ENCODE data around the gene CD101.
A peak's percentile ranks its signal among the peaks of the same experiment; 100 is the strongest.

Gene CD101

DNA sequence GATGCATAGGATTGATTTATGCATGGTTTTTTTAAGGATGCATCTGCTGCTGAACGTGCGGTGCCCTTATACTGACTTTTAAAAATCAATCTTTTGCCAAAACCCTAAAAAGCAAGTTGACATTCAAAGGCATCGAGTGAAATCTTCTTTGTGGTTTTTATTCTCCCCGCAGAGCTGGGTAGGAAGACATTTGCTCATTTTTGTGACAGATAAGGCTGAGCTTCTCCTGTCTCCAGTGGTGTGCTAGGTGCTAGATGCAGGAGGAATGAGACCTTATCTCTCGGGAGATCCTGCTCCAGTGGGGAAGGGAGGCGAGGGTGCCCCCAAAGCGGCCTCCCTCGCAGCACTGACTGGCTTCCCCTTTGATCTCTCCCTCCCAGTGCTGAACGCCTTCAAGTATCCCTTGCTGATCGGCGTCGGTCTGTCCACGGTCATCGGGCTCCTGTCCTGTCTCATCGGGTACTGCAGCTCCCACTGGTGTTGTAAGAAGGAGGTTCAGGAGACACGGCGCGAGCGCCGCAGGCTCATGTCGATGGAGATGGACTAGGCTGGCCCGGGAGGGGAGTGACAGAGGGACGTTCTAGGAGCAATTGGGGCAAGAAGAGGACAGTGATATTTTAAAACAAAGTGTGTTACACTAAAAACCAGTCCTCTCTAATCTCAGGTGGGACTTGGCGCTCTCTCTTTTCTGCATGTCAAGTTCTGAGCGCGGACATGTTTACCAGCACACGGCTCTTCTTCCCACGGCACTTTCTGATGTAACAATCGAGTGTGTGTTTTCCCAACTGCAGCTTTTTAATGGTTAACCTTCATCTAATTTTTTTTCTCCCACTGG is 14.9 kb upstream of the CD101 start:
- no peak for DNase-seq (ENCODE audit: low read depth, low spot score)

DNA sequence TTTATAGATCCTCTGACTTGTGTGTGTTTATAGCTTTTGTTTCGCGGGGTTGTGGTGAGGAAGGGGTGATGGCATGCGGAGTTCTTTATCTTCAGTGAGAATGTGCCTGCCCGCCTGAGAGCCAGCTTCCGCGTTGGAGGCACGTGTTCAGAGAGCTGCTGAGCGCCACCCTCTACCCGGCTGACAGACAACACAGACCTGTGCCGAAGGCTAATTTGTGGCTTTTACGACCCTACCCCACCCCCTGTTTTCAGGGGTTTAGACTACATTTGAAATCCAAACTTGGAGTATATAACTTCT is 14.4 kb upstream of the CD101 start:
- peak; percentile 48 for DNase-seq (ENCODE audit: low read depth, low spot score)

DNA sequence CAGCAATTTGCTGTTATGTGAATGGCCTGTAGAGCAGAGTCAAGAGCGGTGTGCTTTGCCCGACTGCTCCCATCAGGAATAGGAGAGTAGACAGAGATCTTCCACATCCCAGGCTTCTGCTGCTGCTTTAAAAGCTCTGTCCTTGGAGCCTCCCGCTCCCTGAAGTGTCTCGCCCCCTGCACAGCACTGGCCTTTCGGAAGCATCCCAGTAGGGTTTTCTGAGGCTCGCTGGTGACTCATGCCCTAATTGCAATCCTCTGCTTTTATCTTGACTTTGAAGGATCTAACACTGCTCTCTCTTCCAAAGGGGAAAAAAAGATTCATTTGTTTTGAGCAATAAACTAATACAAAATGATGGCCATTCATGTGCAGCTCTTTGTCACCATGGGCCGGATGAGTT is 13.3 kb upstream of the CD101 start:
- DNase-seq (ENCODE audit: low read depth, low spot score): no peak

DNA sequence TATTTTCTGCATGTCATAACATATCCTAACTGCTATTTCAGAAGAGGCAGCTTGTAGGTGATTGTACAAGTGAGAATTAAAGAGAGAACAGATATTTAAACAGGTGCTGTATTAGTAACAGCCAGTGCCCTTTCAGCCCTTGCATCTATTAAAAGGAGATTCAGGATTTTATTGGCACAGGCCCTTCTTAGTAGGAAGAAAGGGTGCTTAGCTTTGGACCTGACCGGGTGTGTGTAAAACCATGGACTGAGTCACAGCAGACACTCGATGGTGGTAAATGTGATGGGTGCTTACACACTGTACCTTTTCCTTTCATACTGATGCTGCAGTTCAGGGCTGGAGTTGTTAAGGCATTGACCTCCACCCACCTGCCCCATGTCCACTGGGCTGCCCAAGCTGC is 12.7 kb upstream of the CD101 start:
- DNase-seq (ENCODE audit: low read depth, low spot score): no peak

DNA sequence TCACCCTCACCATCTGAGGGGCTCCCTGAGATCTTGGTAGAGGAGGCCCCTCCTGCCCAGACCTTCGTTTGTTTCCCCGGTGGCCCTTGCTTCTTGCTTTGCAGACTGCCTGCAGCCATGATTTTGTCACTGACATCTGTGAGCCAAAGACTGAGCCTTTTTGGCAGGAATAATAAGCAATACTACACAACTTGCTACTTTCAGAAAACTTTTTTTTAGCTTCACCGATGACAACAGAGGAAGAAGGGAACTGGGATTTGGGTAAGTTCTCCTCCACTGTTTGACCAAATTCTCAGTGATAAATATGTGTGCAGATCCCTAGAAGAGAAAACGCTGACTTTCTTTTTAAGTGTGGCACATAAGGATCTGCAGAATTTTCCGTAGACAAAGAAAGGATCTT is 11.7 kb upstream of the CD101 start:
- DNase-seq (ENCODE audit: low read depth, low spot score): no peak

DNA sequence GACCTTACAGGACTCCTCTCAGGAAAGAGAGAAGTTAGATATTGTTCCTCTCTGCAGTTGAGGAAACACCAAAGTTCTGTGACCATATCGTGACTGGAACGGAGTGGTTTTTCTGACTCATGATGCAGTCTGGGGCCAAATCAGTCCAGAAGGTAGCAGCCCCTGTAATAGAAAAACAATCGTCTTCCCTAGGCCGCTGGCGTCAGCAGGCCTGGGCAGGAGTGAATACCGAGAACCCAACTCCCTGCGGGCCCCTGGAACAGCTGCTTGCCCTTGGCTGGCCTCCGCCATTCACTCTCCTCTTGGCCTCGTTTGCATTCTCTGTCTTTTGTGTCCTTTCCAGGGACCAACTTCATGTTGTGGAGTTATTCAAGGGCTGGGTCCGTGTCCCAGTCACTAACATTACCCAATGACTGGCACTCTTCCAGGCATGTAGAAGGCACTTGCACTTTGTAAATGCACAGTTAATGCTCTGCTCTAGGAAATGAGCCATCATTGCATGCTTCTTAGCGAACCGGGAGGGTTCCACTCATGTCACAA is 10.9 kb upstream of the CD101 start:
- no peak for DNase-seq (ENCODE audit: low read depth, low spot score)

DNA sequence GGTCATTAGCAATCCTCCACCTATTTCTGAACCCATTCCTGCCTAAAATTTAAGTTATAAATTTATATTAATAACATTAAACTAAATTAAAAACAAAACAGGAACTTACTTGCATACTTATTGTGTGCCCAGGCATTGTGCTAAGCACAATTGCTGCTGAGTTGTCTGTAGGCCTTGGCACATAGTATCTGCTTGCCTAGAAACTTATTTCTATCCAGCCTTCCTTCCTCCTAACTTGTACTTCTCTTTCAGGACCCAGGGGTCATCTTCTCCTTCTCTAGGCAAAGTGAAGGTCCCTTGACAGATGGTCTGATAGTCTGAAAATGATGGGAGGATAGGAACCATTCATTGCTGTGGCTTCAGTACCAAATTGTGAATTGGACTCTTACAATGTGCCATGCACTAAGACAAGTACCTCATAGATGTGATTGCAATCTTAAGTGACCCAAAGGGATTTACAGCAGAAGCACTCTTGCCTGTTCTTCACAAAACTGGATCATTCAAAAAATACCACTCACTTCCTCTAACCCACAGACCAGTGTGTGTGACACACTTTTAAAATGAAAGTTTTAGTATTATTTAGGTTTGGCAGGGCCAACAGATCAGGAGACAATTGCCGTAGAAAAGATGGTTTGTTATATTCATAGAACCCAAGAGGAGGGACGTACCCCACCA is 10.3 kb upstream of the CD101 start:
- DNase-seq (ENCODE audit: low read depth, low spot score): no peak

DNA sequence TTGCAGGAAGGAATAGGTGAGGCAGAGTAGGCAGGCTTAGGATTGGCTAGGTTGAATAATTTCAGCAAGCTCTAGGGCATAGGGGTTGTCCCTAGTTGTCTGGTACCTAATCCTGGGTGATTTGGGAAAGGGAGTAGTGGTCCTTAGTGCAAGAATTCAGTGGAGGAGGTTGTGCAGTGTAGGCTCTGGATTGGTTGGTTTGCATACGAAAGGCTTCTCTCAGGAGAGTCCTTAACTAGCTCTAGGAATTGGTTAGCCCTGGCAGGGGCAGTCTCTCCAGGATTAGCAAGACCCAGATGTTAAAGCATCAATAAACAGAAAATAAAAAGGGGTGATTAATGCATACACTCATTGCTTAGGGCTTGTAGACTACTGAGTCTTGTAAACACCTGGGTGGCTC is 9.6 kb upstream of the CD101 start:
- DNase-seq (ENCODE audit: low read depth, low spot score): no peak

DNA sequence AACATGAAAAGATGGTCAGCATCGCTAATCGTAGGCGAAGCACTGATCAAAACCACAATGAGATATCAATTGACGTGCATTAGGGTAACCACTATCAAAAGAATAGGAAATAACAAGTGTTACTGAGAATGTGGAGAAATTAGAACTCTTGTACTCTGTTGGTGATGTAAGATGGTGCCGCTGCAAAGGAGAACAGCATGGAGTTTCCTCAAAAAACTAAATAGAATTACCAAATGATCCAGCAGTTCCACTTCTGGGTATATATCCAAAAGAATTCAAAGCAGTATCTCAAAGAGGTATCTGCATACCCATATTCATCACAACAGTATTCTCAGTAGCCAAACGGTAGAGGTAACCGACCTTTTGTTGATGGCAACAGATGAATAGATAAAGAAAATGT is 8.3 kb upstream of the CD101 start:
- no peak for DNase-seq (ENCODE audit: low read depth, low spot score)

DNA sequence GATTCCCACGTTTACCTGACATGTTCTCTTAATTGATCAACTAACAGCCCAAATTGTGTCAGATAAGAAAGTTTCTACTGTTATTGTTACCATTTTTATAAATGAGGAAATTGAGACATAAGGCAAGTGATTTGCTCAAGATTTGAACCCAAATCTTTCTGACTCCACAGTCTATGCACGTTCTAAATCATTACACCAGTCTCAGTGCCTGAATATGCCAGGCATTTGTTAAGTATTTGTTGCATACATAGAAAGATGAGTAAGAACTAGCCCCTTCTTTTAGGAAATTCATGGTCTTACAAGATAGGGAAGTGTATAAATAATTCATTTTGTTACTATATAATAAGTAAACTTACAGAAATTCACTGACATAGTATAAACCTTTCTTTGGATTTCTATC is 7.1 kb upstream of the CD101 start:
- no peak for DNase-seq (ENCODE audit: low read depth, low spot score)

DNA sequence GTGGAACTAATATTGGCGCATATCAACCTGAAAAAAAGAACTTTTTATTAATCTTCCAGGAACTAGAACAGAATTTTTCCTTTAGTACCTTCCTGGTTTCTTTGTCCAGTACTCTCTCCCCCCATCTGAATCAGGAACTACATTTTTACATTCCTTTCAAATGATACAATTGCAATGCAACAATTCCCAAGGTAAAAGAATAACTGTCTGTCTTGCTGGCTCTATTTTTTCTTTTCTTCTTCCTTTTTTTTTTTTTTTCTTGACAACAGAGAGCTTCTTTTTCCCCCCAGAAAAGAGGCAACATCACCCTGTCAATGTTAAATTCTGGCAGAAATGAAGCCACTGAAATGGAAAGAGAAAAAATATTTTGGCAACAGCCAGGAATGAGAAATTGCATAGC is 4.5 kb upstream of the CD101 start:
- DNase-seq (ENCODE audit: low read depth, low spot score): no peak

DNA sequence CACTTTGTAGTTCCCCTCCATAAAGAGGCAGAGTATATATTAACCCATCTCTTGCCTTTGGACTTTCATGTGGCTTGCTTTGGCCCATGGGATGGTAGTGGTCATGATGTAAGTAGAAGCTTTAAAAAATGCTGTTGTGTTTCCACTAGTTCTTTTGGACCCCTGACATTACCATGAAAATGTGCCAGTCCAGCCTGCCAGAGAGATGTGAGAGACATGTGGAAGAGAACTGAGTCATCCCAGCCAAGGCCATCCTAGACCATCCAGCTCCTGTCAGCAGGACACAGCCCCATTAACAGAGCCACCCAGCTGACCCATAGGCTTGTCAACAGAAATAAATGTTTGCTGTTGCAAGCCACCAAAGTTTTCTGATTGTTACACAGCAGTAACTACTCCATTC is 3.9 kb upstream of the CD101 start:
- no peak for DNase-seq (ENCODE audit: low read depth, low spot score)

DNA sequence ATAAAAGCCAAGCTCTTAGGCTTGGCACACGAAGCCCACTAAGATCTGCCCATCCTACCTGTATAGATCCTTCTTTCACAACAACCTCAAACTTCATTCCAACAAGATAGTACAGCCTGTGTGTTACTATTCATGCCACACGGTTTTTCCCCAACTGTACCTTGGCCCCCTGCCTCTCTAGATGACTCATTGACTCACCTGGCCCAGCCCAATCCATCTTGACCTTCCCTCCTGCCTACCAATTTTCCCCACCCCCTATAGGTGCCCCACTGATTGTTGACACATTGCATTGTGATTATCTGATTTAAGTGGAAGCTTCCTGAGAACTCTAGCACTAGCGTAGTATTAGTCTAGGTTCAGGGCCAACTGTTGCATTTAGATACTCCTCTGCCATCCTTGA is 2.0 kb upstream of the CD101 start:
- no peak for DNase-seq (ENCODE audit: low read depth, low spot score)

DNA sequence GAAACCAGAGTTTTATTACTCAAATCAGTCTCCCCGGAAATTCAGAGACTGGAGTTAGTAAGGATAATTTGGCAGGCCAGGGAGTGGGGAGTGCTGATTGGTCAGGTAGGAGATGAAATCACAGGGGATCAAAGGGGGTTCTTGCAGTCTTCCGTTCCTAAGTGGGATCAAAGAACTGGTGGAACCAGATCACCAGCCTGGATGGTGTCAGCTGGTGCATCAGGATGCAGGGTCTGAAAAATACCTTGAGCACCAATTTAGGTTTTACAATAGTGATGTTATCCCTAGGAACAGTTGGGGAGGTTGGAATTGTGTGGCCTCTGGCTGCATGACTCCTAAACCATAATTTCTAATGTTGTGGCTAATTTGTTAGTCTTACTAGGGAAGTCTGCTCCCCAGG is 1.4 kb upstream of the CD101 start:
- no peak for DNase-seq (ENCODE audit: low read depth, low spot score)

DNA sequence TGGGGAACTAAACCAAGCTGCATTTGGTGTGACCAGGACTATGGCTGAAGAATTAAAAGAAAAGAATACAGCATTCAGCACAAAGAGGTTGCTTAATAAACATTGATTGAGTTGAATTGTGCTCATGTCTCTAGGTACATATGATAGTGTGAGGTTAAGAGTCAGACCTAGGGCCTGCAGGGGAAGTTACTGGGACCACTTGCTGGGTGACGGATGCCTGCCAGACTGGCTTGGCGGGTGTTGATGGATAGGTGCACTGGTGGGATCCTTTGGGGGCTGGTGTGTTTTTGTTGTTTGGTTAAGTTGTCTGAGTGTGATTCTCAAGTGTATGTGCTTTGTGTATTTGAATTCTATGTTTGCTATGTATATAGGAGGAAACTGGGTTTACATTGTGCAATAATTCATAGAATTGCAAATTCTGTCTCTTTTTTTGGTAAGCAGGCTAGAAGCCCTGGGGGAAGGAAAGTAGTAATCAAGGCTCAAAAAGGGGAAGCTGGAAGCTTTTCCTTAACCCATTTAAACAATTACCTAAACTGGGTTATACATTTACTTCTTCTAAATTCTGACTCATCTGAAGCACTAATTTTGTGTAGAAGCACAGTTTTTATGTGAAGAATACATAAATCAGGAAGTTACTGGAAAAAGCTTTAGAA is 1.8 kb downstream of the CD101 start:
- no peak for DNase-seq (ENCODE audit: low read depth, low spot score)

DNA sequence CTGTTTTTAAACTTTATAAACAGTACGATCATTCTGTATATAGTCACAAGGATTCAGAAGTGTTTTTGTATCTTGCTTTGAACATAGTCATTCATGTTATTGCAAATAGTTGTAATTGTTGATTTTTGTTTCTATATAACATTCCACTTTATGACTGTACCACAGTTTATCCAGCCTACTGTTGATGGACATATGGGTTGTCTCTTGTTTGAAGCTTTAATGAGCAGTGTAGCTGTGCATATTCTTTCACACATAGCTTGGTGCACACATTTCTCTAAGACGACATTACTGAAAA is 6.1 kb downstream of the CD101 start:
- no peak for DNase-seq (ENCODE audit: low read depth, low spot score)

DNA sequence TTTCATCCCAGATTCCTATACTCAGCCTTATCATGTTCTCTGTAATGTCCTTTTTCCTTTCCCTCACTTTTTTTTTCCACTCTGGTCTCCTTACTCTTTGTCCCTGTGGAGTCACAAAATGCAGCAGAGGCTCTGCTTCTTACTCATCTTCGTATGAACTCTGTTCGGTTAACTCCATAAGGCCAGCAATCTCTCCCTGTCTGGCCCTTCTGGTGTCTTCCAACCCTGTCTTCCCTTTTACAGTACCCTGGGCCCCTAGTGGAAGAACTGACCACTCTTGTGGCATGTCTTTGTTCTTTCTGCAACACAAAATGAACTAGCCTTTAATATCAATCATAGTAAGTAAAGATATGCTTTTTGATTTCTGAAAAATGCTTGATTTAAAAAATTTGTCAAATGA is 7.1 kb downstream of the CD101 start:
- DNase-seq (ENCODE audit: low read depth, low spot score): no peak

DNA sequence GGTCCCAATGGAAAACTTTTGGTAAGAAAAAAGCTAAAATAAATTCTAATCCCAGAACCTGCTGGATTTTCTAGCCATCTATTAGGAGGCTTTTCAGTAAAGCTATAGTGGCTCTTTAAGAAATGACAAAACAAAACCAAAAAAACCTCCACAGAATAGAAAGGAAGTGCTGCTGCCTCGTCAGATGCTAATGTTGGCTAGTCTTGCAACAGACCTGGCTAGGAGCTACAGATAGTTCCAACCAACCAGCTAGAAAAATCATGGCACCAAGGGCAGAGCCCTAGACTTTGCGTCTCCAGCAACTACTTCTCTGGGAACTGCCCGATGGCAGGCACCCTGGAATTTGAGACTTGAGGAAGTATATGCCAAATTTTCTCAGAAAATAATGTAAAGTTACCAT is 7.6 kb downstream of the CD101 start:
- no peak for DNase-seq (ENCODE audit: low read depth, low spot score)

DNA sequence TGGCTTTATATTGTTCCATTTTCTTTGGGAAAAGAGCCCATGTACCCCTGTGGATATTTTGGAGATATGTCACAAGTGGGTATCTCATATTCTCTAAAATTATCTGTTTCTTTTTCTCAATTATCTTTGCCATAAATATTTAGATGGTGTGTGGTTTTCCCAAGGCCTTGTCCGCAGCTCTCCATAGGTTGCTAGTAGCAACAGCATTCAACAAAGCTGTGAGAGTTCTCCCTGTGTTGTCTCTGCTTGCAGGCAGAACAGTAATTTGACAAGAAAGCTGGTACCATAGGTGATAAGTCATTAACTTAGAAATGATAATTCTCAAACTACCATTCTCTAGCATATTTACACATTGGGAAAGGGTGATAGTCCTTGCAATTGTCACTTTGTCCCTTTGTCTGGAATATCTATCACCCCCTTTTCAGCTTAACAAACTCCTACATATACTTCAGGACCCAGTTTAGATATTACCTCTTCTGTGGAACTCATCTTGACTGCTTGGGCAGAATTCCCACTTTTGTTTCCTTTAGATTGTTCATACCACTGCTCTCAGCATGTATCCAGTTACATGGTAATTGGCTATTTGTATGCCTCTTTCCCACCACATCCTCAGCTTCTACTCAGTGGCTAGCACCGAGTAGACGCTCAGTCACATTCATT is 8.9 kb downstream of the CD101 start:
- DNase-seq (ENCODE audit: low read depth, low spot score): no peak

DNA sequence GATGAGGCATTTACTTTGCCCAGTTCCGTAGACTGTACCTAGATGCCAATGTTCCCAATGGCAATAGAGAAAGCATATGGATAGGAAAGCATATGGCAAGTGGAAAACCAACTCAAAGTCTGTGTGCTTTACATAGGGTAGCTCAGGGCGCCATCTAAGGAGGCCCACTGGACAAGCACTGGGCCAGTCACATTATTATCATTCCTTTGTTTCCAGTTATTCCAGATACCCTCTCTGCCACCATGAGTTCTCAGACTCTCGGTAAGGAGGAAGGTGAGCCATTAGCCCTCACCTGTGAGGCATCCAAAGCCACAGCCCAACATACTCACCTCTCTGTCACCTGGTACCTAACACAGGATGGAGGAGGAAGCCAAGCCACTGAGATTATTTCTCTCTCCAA is 9.8 kb downstream of the CD101 start:
- no peak for DNase-seq (ENCODE audit: low read depth, low spot score)

DNA sequence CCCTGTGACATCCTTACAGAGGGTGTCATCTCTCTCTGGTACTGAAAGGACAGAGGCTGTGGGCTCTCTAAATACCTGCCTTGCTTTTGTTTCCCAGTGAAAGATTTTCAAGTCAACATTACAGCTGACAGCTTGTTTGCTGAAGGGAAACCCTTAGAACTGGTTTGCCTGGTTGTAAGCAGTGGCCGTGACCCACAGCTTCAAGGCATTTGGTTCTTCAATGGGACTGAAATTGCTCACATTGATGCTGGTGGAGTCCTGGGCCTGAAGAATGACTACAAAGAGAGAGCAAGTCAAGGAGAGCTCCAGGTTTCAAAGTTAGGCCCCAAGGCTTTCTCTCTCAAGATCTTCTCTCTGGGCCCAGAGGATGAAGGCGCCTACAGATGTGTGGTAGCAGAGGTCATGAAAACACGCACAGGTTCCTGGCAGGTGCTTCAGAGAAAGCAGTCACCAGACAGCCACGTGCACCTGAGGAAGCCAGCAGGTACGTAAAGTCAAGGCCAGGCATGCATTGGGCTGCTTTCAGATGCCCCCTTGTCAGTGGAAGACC is 11.8 kb downstream of the CD101 start:
- no peak for DNase-seq (ENCODE audit: low read depth, low spot score)

DNA sequence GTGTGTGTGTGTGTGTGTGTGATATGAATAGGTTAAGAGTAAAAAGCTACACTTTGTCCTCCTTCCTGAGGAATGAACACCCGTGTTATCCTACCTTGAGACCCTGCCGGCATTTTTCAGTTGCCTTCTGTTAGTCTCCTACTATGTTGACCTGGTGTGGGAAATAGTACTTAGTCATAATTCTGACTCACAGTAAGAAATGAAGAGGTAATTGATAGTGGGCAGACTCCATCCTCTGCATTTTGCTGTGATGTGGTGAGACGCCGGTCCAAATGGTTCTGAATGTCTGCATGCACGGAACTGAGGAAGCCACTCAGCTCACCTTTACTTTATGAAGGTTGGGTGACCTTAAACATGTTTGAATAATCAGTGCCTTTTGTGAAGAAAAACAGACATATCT is 12.6 kb downstream of the CD101 start:
- DNase-seq (ENCODE audit: low read depth, low spot score): no peak
